ENCODE data around the gene IL4I1.

- TF ChIP-seq CTCF (IDR thresholded peaks at IDR 0.05; ENCODE audit: low read length) (no peak), EZH2 (optimal IDR thresholded peaks at IDR 0.05; ENCODE audit: low read depth, low read length) (no peak)
These were observed 34.8 kb upstream of the IL4I1 start for GRCh38 chr19:49931293-49932040.
